ENCODE measurements around the gene RNF224.
A peak's percentile ranks its signal among the peaks of the same experiment; 100 is the strongest.

RNF224 gene

GRCh38 chr9:137216188-137216965, 10.9 kb upstream of the RNF224 start:
- DNase-seq: no peak

- DNase-seq: no peak
These were observed 9.8 kb upstream of the RNF224 start for GRCh38 chr9:137217276-137218211.

GRCh38 chr9:137218212-137218753, 9.0 kb upstream of the RNF224 start:
- DNase-seq: no peak

DNA sequence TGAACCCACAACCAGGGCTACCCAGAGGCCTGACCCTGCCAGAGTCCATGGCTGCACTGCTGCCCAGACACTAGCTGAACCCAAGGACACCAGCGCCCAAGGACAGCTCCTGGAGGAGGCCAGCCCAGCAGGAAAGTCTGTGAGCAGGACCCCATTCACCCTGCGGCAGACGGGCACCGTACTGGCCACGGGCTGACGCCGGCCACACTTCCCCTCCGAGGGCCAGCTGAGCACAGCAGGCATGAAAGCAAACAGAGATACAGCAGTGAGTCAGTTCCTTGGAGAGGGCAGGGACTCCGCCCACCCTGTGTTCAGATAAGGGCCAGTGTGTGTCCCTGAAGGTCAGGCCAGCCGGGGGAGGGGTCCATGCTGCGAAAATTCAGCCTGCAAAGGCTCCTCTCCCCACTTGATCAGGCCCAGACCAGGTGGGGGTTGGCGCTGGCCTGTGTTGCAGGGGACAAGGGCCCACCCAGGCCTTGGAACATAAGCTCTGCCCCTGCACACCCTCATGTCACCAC, 8.5 kb upstream of the RNF224 start:
- no peak for DNase-seq

DNA sequence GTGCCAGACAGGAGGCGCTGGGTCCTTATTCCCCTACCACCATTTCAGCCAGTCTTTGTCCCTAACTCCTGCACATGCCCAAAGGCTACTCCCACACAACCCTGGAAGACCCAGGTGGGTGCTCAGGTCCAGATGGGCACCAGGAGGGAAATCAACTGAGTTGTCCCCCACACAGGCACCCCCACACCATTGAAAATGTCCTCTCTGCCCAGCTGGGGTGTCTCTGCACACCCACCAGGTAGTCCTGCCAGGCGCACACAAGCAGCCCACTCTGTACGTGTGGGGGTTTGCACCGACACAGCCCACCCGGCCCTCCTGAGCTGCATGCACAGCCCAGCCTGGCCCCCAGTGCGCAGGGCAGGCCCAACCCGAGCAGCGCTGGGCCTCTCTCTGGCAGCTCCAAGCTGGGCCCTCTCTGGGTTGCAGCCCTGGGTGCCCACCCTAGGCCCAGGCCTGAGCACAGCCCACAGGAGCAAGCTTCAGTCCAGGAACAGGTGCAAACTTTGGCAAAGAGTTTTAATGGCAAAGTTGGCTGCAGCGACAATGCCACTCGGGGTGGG, 7.5 kb upstream of the RNF224 start:
- DNase-seq: no peak

DNA sequence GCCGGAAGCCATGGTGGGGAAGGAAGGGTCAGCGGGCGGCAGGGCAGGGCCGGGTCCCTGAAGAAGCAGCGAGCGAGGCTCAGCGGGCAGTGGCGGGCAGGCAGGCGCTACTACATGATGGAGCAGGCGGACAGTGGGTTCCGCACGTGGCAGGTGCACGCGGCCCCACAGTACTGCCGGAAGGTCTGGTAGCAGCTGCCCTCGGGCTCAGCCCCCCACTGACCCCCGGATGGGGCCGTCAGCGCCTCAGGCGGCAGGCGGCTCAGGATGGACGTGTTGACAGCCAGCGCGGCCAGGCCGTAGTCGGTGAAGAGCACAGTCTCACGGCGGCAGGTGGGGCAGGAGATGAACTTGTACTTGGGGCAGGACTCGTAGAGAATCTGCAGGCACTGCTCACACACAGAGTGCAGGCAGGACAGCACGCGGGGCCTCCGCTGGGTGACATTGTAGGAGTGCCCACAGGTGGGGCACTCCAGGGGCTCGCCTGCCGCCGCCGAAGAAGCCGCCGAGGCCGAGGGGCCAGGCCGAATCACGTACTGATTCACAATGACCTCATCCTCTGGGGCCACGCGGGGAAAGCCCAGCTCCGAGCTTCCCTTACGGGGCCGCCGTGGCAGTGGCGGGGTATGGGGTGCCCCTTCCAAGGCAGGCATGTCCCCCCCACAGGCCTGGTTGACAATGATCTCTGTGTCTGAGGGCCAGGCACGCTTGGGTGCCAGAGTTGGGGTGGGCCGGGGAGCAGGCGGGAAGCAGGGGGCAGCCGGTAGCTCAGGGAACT, 6.8 kb upstream of the RNF224 start:
- no peak for DNase-seq

DNA sequence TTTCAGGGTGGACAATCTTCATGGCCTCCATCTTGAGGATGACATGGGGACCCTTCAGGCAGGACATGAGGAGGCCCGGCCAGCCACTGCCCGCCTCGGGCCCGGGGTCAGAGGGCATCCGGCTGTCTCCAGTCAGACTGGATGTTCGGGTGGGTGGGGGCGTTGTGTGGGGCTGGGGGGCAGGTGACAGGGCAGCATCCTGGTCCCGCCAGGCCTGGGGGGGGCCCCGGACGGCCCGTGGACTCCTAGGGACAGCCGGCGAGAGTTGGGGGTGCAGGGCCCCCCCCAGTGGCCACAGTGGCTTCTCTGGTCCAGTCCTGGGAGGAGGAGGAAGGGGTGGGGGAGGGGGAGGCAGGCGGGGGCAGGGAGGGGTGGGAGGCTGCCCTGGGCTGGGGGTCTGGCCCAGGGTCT, 6.2 kb upstream of the RNF224 start:
- DNase-seq: no peak

DNA sequence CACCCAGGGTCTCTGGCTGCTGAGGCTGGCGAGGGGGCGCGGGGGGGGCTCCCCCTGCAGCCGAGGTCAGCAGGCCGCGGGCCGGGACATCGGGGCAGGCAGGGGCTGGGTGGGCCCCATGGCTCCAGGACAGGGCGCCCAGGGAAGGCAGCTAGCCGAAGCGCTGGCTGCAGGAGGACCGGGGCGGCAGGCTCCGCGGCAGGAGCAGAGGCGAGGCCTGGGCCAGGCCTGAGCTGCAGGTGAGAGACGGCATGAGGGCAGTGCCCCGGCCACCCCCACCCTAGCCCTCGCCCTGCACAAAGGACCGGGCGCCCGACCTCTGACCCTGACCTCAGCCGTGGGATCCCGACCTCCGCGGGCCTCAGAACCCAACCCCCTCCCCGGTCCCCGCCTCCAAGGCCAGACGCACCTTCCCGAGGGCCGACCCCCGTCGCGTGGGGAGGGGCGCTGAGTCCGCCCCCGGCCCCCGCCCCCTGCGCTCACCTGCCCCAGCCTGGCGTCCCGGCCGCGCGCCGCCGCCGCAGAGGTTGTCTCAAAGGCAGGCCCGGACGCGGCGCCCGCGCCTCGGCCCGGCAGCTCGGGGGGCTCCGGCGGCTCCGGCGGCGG, 5.7 kb upstream of the RNF224 start:
- DNase-seq: no peak

DNA sequence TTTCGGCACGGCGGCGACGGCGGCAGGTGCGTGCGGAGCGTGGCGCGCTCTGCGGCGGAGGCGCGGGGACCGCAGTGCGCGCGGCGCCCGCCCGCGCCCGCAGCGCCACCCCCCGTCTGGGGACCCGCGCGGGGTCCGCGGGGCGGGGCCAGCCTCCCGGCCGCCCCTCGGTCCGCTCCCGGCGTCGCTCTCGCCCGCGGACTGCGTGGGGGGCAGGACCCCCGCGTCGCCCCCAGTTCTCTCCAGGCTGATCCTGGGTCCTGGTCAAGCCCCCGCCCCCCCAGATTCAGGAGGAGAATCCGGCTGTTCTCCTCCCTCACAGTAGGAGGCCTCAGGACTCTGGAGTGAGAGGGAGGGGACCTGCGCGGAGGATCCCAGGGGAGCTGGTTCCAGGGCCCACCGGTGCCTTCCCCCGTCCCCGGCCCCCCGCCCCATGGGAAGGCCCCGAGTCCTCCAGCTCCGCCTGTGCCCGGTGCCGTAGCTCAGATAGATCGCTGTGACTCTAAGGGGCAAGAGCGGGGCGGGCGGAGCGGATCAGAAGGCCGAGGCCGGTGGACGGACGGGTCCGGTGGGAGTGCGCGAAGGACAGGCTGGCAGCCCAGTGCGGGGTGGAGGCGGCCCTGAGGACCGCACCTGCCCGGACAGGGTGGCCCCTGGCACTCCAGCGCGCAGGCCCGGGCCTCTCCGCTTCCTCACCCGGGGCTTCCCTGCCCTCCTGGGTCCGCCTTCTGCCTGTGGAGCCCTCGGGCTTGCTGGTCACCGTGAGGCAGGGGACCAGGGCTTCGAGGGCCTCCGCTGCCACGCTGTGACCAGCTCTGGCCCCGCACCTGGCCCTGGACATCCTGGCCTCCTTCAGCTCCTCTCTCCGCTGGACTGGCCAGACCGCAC, 4.9 kb upstream of the RNF224 start, which contains the start of gene RNF208:
Gene RNF208 (minus strand): TSS at position 51 of the 888 bp plus-strand sequence. CDS start 1,028 bp downstream, outside the sequence.
- DNase-seq: no peak

DNA sequence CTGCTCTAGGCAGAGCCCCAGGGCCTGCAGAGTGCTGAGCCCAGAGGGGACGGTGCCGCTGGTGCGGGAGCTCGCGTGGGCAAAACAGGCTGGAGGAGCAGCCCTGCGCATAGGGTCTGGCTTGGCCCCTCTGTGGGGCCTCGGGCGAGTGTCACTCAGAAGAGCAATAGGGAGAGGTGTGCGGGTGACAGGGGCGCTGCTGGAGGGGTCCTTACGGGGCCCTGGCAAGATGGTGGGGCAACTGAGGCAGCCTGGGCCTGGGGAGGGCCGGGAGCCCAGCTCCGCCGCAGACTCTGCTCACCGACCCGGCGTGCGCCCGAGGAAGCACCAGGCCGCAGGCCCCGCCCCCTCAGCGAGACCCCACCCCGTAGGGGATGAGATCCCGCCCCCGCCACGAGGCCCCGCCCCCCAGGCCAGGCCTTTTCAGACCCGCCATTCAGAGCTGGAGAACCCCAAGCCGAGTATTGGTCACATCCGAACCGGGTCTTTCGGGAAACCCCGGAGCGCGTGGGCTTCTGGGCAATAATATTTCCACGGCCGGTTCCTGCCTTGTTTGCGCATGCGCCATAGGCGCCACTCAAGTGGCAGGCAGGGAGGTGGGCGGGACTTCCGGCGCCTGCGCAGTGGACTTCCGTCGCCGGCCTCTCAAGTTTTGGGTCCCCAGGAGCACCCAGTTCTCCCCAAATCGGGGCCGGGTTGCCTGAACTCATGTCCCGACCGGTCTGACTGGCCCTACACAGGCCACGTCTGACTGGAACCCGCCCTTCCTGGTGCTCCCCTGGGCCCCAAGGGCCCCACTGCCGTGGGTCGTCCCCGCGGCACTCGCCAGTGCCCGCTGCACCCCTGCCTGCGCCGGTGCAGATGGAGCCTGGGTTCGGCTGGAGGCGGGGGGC, 4.0 kb upstream of the RNF224 start:
- DNase-seq: peak; percentile 72

GRCh38 chr9:137224830-137225694, 2.2 kb upstream of the RNF224 start, which contains the start of gene CYSRT1:
CYSRT1 (plus strand) TSS chr9:137225174; CDS start chr9:137225622, 448 bp downstream.
- no peak for DNase-seq

DNA sequence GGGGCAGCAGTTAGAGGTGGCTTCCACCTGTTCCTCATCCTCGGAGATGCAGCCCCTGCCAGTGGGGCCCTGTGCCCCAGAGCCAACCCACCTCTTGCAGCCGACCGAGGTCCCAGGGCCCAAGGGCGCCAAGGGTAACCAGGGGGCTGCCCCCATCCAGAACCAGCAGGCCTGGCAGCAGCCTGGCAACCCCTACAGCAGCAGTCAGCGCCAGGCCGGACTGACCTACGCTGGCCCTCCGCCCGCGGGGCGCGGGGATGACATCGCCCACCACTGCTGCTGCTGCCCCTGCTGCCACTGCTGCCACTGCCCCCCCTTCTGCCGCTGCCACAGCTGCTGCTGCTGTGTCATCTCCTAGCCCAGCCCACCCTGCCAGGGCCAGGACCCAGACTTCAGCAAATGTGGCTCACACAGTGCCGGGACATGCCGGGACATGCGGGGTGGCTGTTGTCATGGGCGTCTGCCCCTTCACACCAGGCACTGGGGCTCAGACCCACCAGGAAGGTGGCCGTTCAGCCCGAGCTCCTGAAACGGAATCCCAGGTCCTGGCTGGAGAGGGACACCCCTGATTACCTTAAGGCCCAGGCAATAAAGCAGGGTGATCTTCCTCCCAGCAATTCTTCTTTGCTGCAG, 1.5 kb upstream of the RNF224 start:
- no peak for DNase-seq

- no peak for DNase-seq
These were observed 806 bp upstream of the RNF224 start for GRCh38 chr9:137226338-137227053.

DNA sequence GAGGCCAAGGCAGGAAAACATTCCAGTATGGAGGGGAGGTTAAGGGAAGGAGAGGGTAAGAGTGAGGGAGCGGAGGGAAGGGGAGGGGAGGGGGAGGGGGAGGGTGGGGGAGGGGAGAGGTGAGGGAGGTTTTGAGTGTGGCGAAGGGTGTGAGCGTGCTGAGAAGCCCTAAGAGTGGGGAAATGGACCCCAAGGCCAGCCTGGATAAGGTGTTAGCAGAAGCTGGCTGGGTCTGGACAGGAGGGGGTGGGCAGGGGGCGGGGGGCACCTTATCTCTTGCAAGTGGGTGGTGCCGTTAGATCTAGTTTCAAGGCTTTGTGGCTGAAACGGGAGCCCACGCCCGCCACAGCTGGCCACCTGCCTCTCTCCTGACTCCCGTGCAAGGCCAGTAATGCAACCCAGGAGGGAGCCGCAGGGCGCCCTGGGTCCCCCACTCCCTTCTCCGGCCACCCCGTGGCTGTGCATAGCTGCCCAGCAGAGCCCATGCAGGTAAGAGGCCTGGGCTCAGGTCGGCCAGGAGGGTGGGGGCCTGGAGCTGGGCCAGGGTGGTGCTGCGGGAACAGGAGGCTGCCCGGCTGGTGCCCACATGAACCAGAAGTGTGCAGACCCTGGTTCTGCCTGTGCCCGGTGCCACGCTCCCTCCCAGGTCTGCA, 677 bp downstream of the RNF224 start:
- no peak for DNase-seq

DNA sequence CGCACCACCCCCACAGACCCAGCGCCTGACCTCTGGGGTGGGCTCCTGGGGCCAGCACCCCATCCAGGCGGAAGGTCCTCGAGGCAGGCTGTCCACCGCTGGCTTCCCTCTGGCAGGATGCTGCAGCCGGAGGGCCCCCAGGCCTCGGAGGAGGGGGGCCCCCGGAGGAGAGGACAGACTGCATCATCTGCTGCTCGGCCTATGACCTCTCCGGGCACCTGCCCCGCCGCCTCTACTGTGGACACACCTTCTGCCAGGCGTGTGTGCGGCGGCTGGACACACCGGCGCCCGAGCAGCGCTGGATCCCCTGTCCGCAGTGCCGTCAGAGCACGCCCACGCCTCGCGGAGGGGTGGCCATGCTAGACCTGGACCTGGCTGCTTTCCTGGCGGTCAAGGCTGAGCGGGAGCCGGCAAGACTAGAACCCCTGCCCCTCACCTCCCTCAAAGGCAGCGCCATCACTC, 1.2 kb downstream of the RNF224 start:
- DNase-seq: no peak
